Measurements from ENCODE around the gene COL24A1.
"Not testable (repeated sequence)": the region's sequence is repeated elsewhere in the genome, so short reads cannot be mapped to it uniquely, and the experiment has no call there.

The COL24A1 gene

DNA sequence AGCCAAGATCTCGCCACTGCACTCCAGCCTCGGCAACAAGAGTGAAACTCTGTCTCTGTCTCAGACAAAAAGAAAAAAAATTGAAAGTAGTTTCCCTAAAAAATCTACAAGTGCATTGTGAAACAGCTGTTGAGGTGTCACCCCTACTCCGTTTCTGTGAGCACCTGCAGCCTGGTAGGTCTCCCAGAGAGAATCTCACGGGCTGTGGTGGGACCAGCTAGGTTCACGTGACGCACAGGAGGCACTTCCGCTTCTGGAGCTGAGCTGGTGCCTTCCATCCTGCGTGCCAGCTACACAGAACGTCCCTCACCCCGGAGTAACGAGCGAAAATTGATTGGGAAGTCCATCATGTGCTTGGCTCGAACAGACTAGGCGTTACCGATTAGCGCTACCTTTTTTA is 66.8 kb downstream of the COL24A1 start:
- no peaks in the 10 kb centered on the region for H3K27me3 ChIP-seq (replicated peaks; ENCODE audit: control insufficient read depth, insufficient read depth, low read length, poor library complexity, severe bottlenecking)
- no peak overlapping the region for H3K27ac ChIP-seq (ENCODE audit: insufficient read depth, low read length, poor library complexity, severe bottlenecking)
- no peaks in the 10 kb centered on the region for H3K9me3 ChIP-seq (ENCODE audit: control insufficient read depth, low read length)
- no peaks in the 10 kb centered on the region for H3K4me1 ChIP-seq (ENCODE audit: control insufficient read depth, insufficient read depth, low read length, poor library complexity, severe bottlenecking)
- H3K4me3 ChIP-seq (ENCODE audit: insufficient read depth, low read depth, low read length, poor library complexity, severe bottlenecking) = no peak overlapping the region
- no peaks in the 10 kb centered on the region for H3K36me3 ChIP-seq (ENCODE audit: control insufficient read depth, insufficient read depth, low read length)
- DNase-seq = no peak

- Histone ChIP-seq H3K27ac (ENCODE audit: insufficient read depth, low read length, poor library complexity, severe bottlenecking) (no peak overlapping the region), H3K4me3 (ENCODE audit: insufficient read depth, low read depth, low read length, poor library complexity, severe bottlenecking) (no peak overlapping the region), H3K27me3 (replicated peaks; ENCODE audit: control insufficient read depth, insufficient read depth, low read length, poor library complexity, severe bottlenecking) (no peaks in the 10 kb centered on the region), H3K9me3 (ENCODE audit: control insufficient read depth, low read length) (no peaks in the 10 kb centered on the region), H3K4me1 (ENCODE audit: control insufficient read depth, insufficient read depth, low read length, poor library complexity, severe bottlenecking) (no peaks in the 10 kb centered on the region), H3K36me3 (ENCODE audit: control insufficient read depth, insufficient read depth, low read length) (no peaks in the 10 kb centered on the region)
- no peak for DNase-seq
These were observed 70.7 kb downstream of the COL24A1 start for GRCh38 chr1:86085741-86086409.

DNA sequence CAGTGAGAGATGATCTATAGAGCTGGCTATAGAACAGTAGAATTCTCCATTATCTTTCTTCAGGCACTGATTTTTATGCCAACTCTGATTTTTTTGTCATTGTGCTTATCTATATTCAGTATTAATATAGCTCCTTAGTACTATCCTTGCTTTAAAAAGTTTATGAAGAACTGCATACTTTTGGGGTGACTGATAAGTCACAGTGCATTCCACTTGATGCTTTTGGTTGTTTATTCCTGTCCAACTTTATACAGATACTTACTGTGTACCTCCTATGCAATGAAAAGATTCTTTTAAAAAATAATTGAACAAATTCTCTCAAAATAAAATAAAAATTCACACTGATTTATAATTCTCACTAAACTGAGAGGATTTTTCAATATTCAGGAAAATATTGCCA is 71.6 kb downstream of the COL24A1 start:
- Histone ChIP-seq H3K27me3 (replicated peaks; ENCODE audit: control insufficient read depth, insufficient read depth, low read length, poor library complexity, severe bottlenecking) (no peaks in the 10 kb centered on the region), H3K27ac (ENCODE audit: insufficient read depth, low read length, poor library complexity, severe bottlenecking) (no peak overlapping the region), H3K4me1 (ENCODE audit: control insufficient read depth, insufficient read depth, low read length, poor library complexity, severe bottlenecking) (no peaks in the 10 kb centered on the region), H3K9me3 (ENCODE audit: control insufficient read depth, low read length) (no peaks in the 10 kb centered on the region), H3K36me3 (ENCODE audit: control insufficient read depth, insufficient read depth, low read length) (no peaks in the 10 kb centered on the region), H3K4me3 (ENCODE audit: insufficient read depth, low read depth, low read length, poor library complexity, severe bottlenecking) (no peak overlapping the region)
- DNase-seq = no peak

- no peaks in the 10 kb centered on the region for H3K4me1 ChIP-seq (ENCODE audit: control insufficient read depth, insufficient read depth, low read length, poor library complexity, severe bottlenecking)
- DNase-seq = no peak
- H3K4me3 ChIP-seq (ENCODE audit: insufficient read depth, low read depth, low read length, poor library complexity, severe bottlenecking) = no peak overlapping the region
- no peaks in the 10 kb centered on the region for H3K9me3 ChIP-seq (ENCODE audit: control insufficient read depth, low read length)
- H3K36me3 ChIP-seq (ENCODE audit: control insufficient read depth, insufficient read depth, low read length) = no peaks in the 10 kb centered on the region
- no peaks in the 10 kb centered on the region for H3K27me3 ChIP-seq (replicated peaks; ENCODE audit: control insufficient read depth, insufficient read depth, low read length, poor library complexity, severe bottlenecking)
- H3K27ac ChIP-seq (ENCODE audit: insufficient read depth, low read length, poor library complexity, severe bottlenecking) = no peak overlapping the region
These were observed 74.4 kb downstream of the COL24A1 start for GRCh38 chr1:86082183-86082582.

DNA sequence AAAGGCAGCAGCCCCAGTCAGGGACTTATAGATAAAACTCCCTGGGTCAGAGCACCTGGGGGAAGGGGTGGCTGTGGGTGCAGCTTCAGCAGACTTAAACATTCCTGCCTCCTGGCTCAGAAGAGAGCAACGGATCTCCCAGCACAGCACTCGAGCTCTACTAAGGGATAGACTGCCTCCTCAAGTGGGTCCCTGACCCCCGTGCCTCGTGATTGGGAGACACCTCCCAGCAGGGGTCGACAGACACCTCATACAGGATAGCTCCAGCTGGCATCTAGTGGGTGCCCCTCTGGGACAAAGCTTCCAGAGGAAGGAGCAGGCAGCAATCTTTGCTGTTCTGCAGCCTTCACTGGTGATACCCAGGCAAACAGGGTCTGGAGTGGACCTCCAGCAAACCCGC is 84.1 kb downstream of the COL24A1 start:
- H3K9me3 ChIP-seq (ENCODE audit: control insufficient read depth, low read length); H3K27me3 ChIP-seq (replicated peaks; ENCODE audit: control insufficient read depth, insufficient read depth, low read length, poor library complexity, severe bottlenecking); H3K4me1 ChIP-seq (ENCODE audit: control insufficient read depth, insufficient read depth, low read length, poor library complexity, severe bottlenecking); H3K27ac ChIP-seq (ENCODE audit: insufficient read depth, low read length, poor library complexity, severe bottlenecking); DNase-seq; H3K36me3 ChIP-seq (ENCODE audit: control insufficient read depth, insufficient read depth, low read length); H3K4me3 ChIP-seq (ENCODE audit: insufficient read depth, low read depth, low read length, poor library complexity, severe bottlenecking): not testable (repeated sequence)

DNA sequence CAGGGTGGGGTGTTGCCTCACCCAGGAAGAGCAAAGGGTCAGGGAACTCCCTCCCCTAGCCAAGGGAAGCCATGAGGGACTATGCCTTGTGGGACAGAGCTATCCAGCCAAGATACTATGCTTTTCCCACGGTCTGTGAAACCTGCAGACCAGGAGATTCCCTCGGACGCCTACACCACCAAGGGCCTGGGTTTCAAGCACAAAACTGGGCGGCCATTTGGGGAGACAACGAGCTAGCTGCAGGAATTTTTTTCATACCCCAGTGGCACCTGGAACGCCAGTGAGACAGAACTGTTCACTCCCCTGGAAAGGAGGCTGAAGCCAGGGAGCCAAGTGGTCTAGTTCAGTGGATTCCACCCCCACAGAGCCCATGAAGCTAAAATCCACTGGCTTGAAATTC is 84.7 kb downstream of the COL24A1 start:
- not testable (repeated sequence) for H3K4me1 ChIP-seq (ENCODE audit: control insufficient read depth, insufficient read depth, low read length, poor library complexity, severe bottlenecking); H3K9me3 ChIP-seq (ENCODE audit: control insufficient read depth, low read length); H3K36me3 ChIP-seq (ENCODE audit: control insufficient read depth, insufficient read depth, low read length); H3K4me3 ChIP-seq (ENCODE audit: insufficient read depth, low read depth, low read length, poor library complexity, severe bottlenecking); H3K27ac ChIP-seq (ENCODE audit: insufficient read depth, low read length, poor library complexity, severe bottlenecking); H3K27me3 ChIP-seq (replicated peaks; ENCODE audit: control insufficient read depth, insufficient read depth, low read length, poor library complexity, severe bottlenecking); DNase-seq

GRCh38 chr1:86069757-86070145 is 86.8 kb downstream of the COL24A1 start:
- Histone ChIP-seq H3K36me3 (ENCODE audit: control insufficient read depth, insufficient read depth, low read length) (no peaks in the 10 kb centered on the region), H3K4me3 (ENCODE audit: insufficient read depth, low read depth, low read length, poor library complexity, severe bottlenecking) (no peak overlapping the region), H3K4me1 (ENCODE audit: control insufficient read depth, insufficient read depth, low read length, poor library complexity, severe bottlenecking) (no peaks in the 10 kb centered on the region), H3K27me3 (replicated peaks; ENCODE audit: control insufficient read depth, insufficient read depth, low read length, poor library complexity, severe bottlenecking) (no peaks in the 10 kb centered on the region), H3K27ac (ENCODE audit: insufficient read depth, low read length, poor library complexity, severe bottlenecking) (no peak overlapping the region), H3K9me3 (ENCODE audit: control insufficient read depth, low read length) (no peaks in the 10 kb centered on the region)
- DNase-seq = no peak

- Histone ChIP-seq H3K4me1 (ENCODE audit: control insufficient read depth, insufficient read depth, low read length, poor library complexity, severe bottlenecking) (no peaks in the 10 kb centered on the region), H3K9me3 (ENCODE audit: control insufficient read depth, low read length) (no peaks in the 10 kb centered on the region), H3K36me3 (ENCODE audit: control insufficient read depth, insufficient read depth, low read length) (no peaks in the 10 kb centered on the region), H3K4me3 (ENCODE audit: insufficient read depth, low read depth, low read length, poor library complexity, severe bottlenecking) (no peak overlapping the region), H3K27ac (ENCODE audit: insufficient read depth, low read length, poor library complexity, severe bottlenecking) (no peak overlapping the region), H3K27me3 (replicated peaks; ENCODE audit: control insufficient read depth, insufficient read depth, low read length, poor library complexity, severe bottlenecking) (no peaks in the 10 kb centered on the region)
- no peak for DNase-seq
These were observed 87.5 kb downstream of the COL24A1 start for GRCh38 chr1:86068841-86069756.

DNA sequence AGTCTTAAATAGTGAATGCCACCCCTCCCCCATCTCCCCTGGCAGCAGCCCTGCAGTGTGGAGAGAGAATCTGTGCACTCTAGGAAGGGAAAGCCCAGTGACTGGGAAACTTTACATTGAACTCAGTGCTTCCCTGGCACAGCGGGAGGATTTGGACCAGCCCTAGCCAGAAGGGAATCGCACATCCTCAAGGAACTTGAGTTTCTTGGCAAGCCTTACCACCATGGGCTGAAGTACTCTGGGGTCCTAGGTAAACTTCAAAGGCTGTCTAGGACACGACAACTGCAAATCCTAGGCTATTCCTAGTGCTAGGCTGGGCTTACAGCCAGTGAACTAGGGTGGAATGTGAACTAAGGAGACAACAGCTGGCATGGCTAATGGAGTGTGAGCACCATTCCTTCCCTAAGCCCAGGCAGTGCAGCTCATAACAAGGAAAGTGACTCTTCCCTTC is 88.3 kb downstream of the COL24A1 start:
- H3K4me1 ChIP-seq (ENCODE audit: control insufficient read depth, insufficient read depth, low read length, poor library complexity, severe bottlenecking) = no peaks in the 10 kb centered on the region
- no peaks in the 10 kb centered on the region for H3K36me3 ChIP-seq (ENCODE audit: control insufficient read depth, insufficient read depth, low read length)
- H3K9me3 ChIP-seq (ENCODE audit: control insufficient read depth, low read length) = no peaks in the 10 kb centered on the region
- no peaks in the 10 kb centered on the region for H3K27me3 ChIP-seq (replicated peaks; ENCODE audit: control insufficient read depth, insufficient read depth, low read length, poor library complexity, severe bottlenecking)
- H3K27ac ChIP-seq (ENCODE audit: insufficient read depth, low read length, poor library complexity, severe bottlenecking) = no peak overlapping the region
- no peak overlapping the region for H3K4me3 ChIP-seq (ENCODE audit: insufficient read depth, low read depth, low read length, poor library complexity, severe bottlenecking)
- no peak for DNase-seq

DNA sequence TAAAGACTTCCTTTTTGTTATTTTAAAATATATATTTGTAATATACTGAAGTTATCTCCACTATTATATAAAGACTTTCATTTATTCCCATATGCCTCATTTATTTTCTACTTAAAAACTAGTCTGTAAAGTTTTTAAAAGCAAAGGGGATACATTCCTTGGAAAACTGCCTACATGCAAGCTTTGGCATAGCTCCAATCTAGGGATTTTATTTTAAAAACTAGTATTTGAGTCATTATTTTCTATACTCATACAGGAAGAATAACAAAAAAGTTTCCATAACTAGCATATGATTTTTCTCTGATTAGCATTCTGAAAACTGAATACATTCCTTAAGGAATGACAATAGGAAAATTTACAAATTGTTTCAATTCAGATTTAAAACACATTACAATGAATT is 88.9 kb downstream of the COL24A1 start:
- no peaks in the 10 kb centered on the region for H3K9me3 ChIP-seq (ENCODE audit: control insufficient read depth, low read length)
- DNase-seq = no peak

More for the DNA sequence above, 88.9 kb downstream of the COL24A1 start:
- Histone ChIP-seq H3K36me3 (ENCODE audit: control insufficient read depth, insufficient read depth, low read length) (no peaks in the 10 kb centered on the region), H3K4me3 (ENCODE audit: insufficient read depth, low read depth, low read length, poor library complexity, severe bottlenecking) (no peak overlapping the region), H3K4me1 (ENCODE audit: control insufficient read depth, insufficient read depth, low read length, poor library complexity, severe bottlenecking) (no peaks in the 10 kb centered on the region), H3K27me3 (replicated peaks; ENCODE audit: control insufficient read depth, insufficient read depth, low read length, poor library complexity, severe bottlenecking) (no peaks in the 10 kb centered on the region), H3K27ac (ENCODE audit: insufficient read depth, low read length, poor library complexity, severe bottlenecking) (no peak overlapping the region)

All from effector memory CD4-positive, alpha-beta T cell (primary cell).